ENCODE measurements around the gene HSPA6.
"Not testable (repeated sequence)": the region's sequence is repeated elsewhere in the genome, so short reads cannot be mapped to it uniquely, and the experiment has no call there.

GRCh38 chr1:161477711-161478110 lies 46.6 kb upstream of the HSPA6 start:
- not testable (repeated sequence) for TF ChIP-seq CTCF (IDR thresholded peaks at IDR 0.05; ENCODE audit: poor library complexity, severe bottlenecking); POLR2AphosphoS5 (IDR thresholded peaks at IDR 0.05)

All from neural cell (in vitro differentiated cells).